ENCODE data around the gene PPP1R16B.

The PPP1R16B gene

DNA sequence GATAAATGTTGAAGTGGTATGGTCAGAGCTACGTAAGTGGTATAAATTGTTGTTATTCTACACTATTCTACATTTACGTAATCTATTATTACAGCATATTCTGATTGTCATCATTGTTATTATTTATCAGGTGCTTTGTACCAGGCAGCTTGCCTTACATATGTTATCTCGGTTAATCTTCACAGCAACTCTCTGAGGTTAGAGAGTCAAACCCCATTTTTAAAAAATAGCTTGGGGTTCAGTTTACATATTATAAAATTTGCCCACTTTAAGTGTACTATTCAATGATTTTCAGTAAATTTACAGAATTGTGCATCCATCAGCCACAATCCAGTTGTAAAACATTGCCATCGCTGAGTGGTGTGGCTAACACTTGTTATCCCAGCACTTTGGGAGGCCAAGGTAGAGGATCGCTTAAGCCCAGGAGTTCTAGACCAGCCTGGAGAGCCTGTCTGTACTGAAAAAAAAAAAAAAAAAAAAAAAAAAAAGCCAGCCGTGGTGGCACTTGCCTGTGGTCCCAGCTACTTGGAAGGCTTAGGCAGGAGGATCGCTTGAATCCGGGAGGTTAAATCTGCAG lies 35.5 kb downstream of the PPP1R16B start:
- Histone ChIP-seq H3K4me3 (ENCODE audit: low read length) (no peak overlapping the region), H3K4me1 (ENCODE audit: insufficient read depth, low read length) (peaks cover 4% of the 10 kb centered on the region; the same call in 1 of the 2 replicates), H3K27ac (ENCODE audit: low read length) (no peak overlapping the region), H3K36me3 (ENCODE audit: insufficient read depth, low read depth, low read length) (no peaks in the 10 kb centered on the region), H3K27me3 (ENCODE audit: insufficient read depth, low read length) (no peaks in the 10 kb centered on the region), H3K9me3 (ENCODE audit: insufficient read depth, low read depth, low read length) (no peaks in the 10 kb centered on the region), H3K9ac (ENCODE audit: low read depth, low read length) (no peak overlapping the region)

DNA sequence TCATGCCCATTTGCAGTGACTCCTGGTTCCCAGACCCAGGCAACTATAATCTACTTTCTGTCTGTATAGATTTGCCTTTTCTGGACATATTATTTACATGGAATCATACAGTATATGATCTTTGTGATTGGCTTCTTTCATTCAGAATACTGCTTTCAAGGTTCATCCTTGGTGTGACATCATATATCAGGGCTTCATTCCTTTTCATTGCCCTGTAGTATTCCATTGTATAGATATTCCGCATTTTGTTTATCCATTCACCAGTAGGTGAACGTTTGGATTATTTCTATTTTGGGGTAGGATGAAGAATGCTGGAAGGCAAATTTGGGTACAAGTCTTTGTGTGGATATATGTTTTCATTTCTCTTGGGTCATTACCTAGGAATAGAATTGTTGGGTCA lies 36.1 kb downstream of the PPP1R16B start:
- Histone ChIP-seq H3K4me1 (ENCODE audit: insufficient read depth, low read length) (peaks cover 4% of the 10 kb centered on the region; the same call in 1 of the 2 replicates), H3K4me3 (ENCODE audit: low read length) (no peak overlapping the region), H3K36me3 (ENCODE audit: insufficient read depth, low read depth, low read length) (no peaks in the 10 kb centered on the region), H3K9ac (ENCODE audit: low read depth, low read length) (no peak overlapping the region), H3K27ac (ENCODE audit: low read length) (no peak overlapping the region), H3K27me3 (ENCODE audit: insufficient read depth, low read length) (no peaks in the 10 kb centered on the region), H3K9me3 (ENCODE audit: insufficient read depth, low read depth, low read length) (no peaks in the 10 kb centered on the region)

- H3K9me3 ChIP-seq (ENCODE audit: insufficient read depth, low read depth, low read length): no peaks in the 10 kb centered on the region
- peaks cover 4% of the 10 kb centered on the region; the same call in 1 of the 2 replicates for H3K4me1 ChIP-seq (ENCODE audit: insufficient read depth, low read length)
- H3K36me3 ChIP-seq (ENCODE audit: insufficient read depth, low read depth, low read length): no peaks in the 10 kb centered on the region
- no peak overlapping the region for H3K9ac ChIP-seq (ENCODE audit: low read depth, low read length)
- H3K27ac ChIP-seq (ENCODE audit: low read length): no peak overlapping the region
- H3K27me3 ChIP-seq (ENCODE audit: insufficient read depth, low read length): no peaks in the 10 kb centered on the region
- no peak overlapping the region for H3K4me3 ChIP-seq (ENCODE audit: low read length)
Observed at GRCh38 chr20:38842026-38842425, 36.5 kb downstream of the PPP1R16B start.

DNA sequence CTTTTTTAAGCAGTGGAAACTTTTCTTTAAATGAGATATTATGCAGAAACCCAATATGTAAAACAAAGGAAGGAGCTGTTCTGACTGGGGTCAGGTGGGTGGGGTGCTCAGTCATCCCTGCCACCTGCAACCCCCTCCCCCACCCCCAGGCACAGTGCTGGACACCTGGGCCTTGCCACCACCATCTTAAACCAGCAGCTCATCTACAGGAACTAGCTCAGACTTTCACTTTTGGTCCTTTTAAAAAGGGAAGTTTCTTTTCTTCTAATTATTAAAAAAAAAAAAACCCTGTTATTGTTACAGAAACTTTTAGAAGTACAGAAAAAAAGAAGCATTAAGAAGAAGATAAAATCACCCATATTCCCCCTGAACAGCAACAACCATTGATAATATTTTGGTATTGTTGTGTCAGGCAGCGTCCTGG lies 37.1 kb downstream of the PPP1R16B start:
- no peak overlapping the region for H3K27ac ChIP-seq (ENCODE audit: low read length)
- H3K9ac ChIP-seq (ENCODE audit: low read depth, low read length): no peak overlapping the region
- no peak overlapping the region for H3K4me3 ChIP-seq (ENCODE audit: low read length)
- no peaks in the 10 kb centered on the region for H3K27me3 ChIP-seq (ENCODE audit: insufficient read depth, low read length)
- no peaks in the 10 kb centered on the region for H3K36me3 ChIP-seq (ENCODE audit: insufficient read depth, low read depth, low read length)
- no peaks in the 10 kb centered on the region for H3K9me3 ChIP-seq (ENCODE audit: insufficient read depth, low read depth, low read length)
- peaks cover 4% of the 10 kb centered on the region; the same call in 1 of the 2 replicates for H3K4me1 ChIP-seq (ENCODE audit: insufficient read depth, low read length)

- Histone ChIP-seq H3K27ac (ENCODE audit: low read length) (no peak overlapping the region), H3K9ac (ENCODE audit: low read depth, low read length) (no peak overlapping the region), H3K4me3 (ENCODE audit: low read length) (no peak overlapping the region)
Observed at GRCh38 chr20:38843346-38843745, 37.8 kb downstream of the PPP1R16B start.

GRCh38 chr20:38844963-38845362 lies 39.5 kb downstream of the PPP1R16B start:
- no peak overlapping the region for H3K4me3 ChIP-seq (ENCODE audit: low read length)
- H3K27ac ChIP-seq (ENCODE audit: low read length): no peak overlapping the region
- H3K4me1 ChIP-seq (ENCODE audit: insufficient read depth, low read length): peaks cover 4% of the 10 kb centered on the region; the same call in 1 of the 2 replicates
- no peak overlapping the region for H3K9ac ChIP-seq (ENCODE audit: low read depth, low read length)
- no peaks in the 10 kb centered on the region for H3K9me3 ChIP-seq (ENCODE audit: insufficient read depth, low read depth, low read length)
- H3K27me3 ChIP-seq (ENCODE audit: insufficient read depth, low read length): no peaks in the 10 kb centered on the region
- H3K36me3 ChIP-seq (ENCODE audit: insufficient read depth, low read depth, low read length): no peaks in the 10 kb centered on the region

More at GRCh38 chr20:38843346-38843745, 37.8 kb downstream of the PPP1R16B start:
- H3K36me3 ChIP-seq (ENCODE audit: insufficient read depth, low read depth, low read length): no peaks in the 10 kb centered on the region
- H3K9me3 ChIP-seq (ENCODE audit: insufficient read depth, low read depth, low read length): no peaks in the 10 kb centered on the region
- no peaks in the 10 kb centered on the region for H3K27me3 ChIP-seq (ENCODE audit: insufficient read depth, low read length)
- H3K4me1 ChIP-seq (ENCODE audit: insufficient read depth, low read length): peaks cover 4% of the 10 kb centered on the region; the same call in 1 of the 2 replicates

- Histone ChIP-seq H3K9ac (ENCODE audit: low read depth, low read length) (no peak overlapping the region), H3K4me3 (ENCODE audit: low read length) (no peak overlapping the region), H3K4me1 (ENCODE audit: insufficient read depth, low read length) (no peaks in the 10 kb centered on the region; the same call in 1 of the 2 replicates), H3K27me3 (ENCODE audit: insufficient read depth, low read length) (no peaks in the 10 kb centered on the region), H3K36me3 (ENCODE audit: insufficient read depth, low read depth, low read length) (no peaks in the 10 kb centered on the region), H3K27ac (ENCODE audit: low read length) (no peak overlapping the region), H3K9me3 (ENCODE audit: insufficient read depth, low read depth, low read length) (no peaks in the 10 kb centered on the region)
Observed at GRCh38 chr20:38847840-38848239, 42.3 kb downstream of the PPP1R16B start.

DNA sequence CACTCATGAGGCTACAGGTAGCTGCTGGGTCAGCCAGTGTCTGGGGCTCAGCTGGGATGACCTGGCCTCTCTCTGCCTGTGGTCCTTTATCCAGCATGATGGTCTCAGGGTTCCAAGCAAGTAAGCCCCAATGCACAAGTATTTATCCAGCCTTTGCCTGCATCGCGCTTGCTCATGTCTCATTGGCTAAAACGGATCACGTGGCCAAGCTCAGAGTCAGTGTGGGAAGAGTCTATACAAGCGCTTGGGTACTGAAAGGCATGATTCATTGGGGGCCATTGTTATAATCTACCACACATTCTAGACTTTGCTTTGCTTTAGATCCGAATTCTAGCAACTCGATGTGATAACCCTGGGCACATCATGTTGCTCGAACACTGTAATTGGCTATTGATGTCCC lies 48.3 kb downstream of the PPP1R16B start:
- Histone ChIP-seq H3K36me3 (ENCODE audit: insufficient read depth, low read depth, low read length) (no peaks in the 10 kb centered on the region), H3K9me3 (ENCODE audit: insufficient read depth, low read depth, low read length) (no peaks in the 10 kb centered on the region), H3K27ac (ENCODE audit: low read length) (no peak overlapping the region), H3K9ac (ENCODE audit: low read depth, low read length) (no peak overlapping the region), H3K4me1 (ENCODE audit: insufficient read depth, low read length) (no peaks in the 10 kb centered on the region), H3K27me3 (ENCODE audit: insufficient read depth, low read length) (no peaks in the 10 kb centered on the region), H3K4me3 (ENCODE audit: low read length) (no peak overlapping the region)

- Histone ChIP-seq H3K9me3 (ENCODE audit: insufficient read depth, low read depth, low read length) (no peaks in the 10 kb centered on the region), H3K9ac (ENCODE audit: low read depth, low read length) (no peak overlapping the region), H3K27ac (ENCODE audit: low read length) (no peak overlapping the region), H3K4me3 (ENCODE audit: low read length) (no peak overlapping the region), H3K4me1 (ENCODE audit: insufficient read depth, low read length) (no peaks in the 10 kb centered on the region), H3K36me3 (ENCODE audit: insufficient read depth, low read depth, low read length) (no peaks in the 10 kb centered on the region), H3K27me3 (ENCODE audit: insufficient read depth, low read length) (no peaks in the 10 kb centered on the region)
Observed at GRCh38 chr20:38854654-38855066, 49.2 kb downstream of the PPP1R16B start.

- Histone ChIP-seq H3K9me3 (ENCODE audit: insufficient read depth, low read depth, low read length) (no peaks in the 10 kb centered on the region), H3K9ac (ENCODE audit: low read depth, low read length) (no peak overlapping the region), H3K27me3 (ENCODE audit: insufficient read depth, low read length) (no peaks in the 10 kb centered on the region), H3K27ac (ENCODE audit: low read length) (no peak overlapping the region), H3K4me3 (ENCODE audit: low read length) (no peak overlapping the region), H3K36me3 (ENCODE audit: insufficient read depth, low read depth, low read length) (no peaks in the 10 kb centered on the region), H3K4me1 (ENCODE audit: insufficient read depth, low read length) (no peaks in the 10 kb centered on the region)
Observed at GRCh38 chr20:38855356-38855755, 49.9 kb downstream of the PPP1R16B start.

- Histone ChIP-seq H3K27ac (ENCODE audit: low read length) (no peak overlapping the region), H3K27me3 (ENCODE audit: insufficient read depth, low read length) (no peaks in the 10 kb centered on the region), H3K9me3 (ENCODE audit: insufficient read depth, low read depth, low read length) (no peaks in the 10 kb centered on the region), H3K9ac (ENCODE audit: low read depth, low read length) (no peak overlapping the region), H3K4me3 (ENCODE audit: low read length) (no peak overlapping the region), H3K36me3 (ENCODE audit: insufficient read depth, low read depth, low read length) (no peaks in the 10 kb centered on the region), H3K4me1 (ENCODE audit: insufficient read depth, low read length) (no peaks in the 10 kb centered on the region)
Observed at GRCh38 chr20:38856570-38856969, 51.1 kb downstream of the PPP1R16B start.

DNA sequence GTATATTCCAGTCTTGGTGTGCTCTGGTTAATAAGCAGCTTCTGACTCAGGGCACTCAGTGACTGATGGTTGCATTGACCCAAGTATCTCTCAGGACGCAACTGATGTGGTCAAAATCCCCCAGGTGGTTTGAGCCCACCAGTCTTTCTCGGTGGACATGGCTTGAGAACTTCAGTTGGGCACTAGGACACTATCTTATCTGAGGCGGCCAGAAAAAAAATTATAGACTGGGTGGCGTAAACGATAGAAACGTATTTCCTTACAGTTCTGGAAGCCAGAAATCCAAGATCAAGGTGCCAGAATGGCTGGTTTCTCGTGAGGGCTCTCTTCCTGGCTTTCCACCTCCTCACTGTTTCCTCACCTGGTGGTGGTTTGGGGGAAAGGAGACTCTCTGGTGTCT lies 52.2 kb downstream of the PPP1R16B start:
- Histone ChIP-seq H3K4me3 (ENCODE audit: low read length) (no peak overlapping the region), H3K4me1 (ENCODE audit: insufficient read depth, low read length) (no peaks in the 10 kb centered on the region), H3K27me3 (ENCODE audit: insufficient read depth, low read length) (no peaks in the 10 kb centered on the region), H3K27ac (ENCODE audit: low read length) (no peak overlapping the region), H3K36me3 (ENCODE audit: insufficient read depth, low read depth, low read length) (no peaks in the 10 kb centered on the region), H3K9me3 (ENCODE audit: insufficient read depth, low read depth, low read length) (no peaks in the 10 kb centered on the region), H3K9ac (ENCODE audit: low read depth, low read length) (no peak overlapping the region)

All from iPS-20b (cell line).